Left ventricle myocardium inferior (tissue), 1 donor: Measurements from ENCODE around the gene ARHGAP35. TPM values are rescaled to one million over a fixed set of nuclear protein-coding genes. Genes with fewer than 3 reads are reported as not detected.

Experiments used
- DNase-seq: peaks from one replicate; pipeline ENCODE4 v3.0.0-alpha.2; 2020
- H3K27ac ChIP-seq: fragments of 200-600 bp; replicated peaks from 2 replicates; pipeline ENCODE4 v1.8.0; 2021
- H3K27me3 ChIP-seq: fragments of 200-600 bp; 2 replicates; pipeline ENCODE4 v1.8.0; 2021; ENCODE audit warnings: low read depth
- H3K36me3 ChIP-seq: fragments of 200-600 bp; 2 replicates; pipeline ENCODE4 v1.8.0; 2021
- H3K4me1 ChIP-seq: fragments of 200-600 bp; 2 replicates; pipeline ENCODE4 v1.8.0; 2021
- H3K4me3 ChIP-seq: fragments of 200-600 bp; 2 replicates; pipeline ENCODE4 v1.8.0; 2021; ENCODE audit warnings: mild to moderate bottlenecking, moderate library complexity
- H3K9me3 ChIP-seq: fragments of 200-600 bp; replicated peaks from 2 replicates; pipeline ENCODE4 v1.8.0; 2021
- intact Hi-C: fragments of 100-400 bp; cut with micrococcal nuclease; formaldehyde crosslinking; loops from one replicate; pipeline ENCODE4 v1.11.0; 2022
- total RNA-seq: library from RNA; stranded (reverse); fragmentation: NEBNext Ultra II Directional; extraction: Animal tissue kit (Norgen Biotek cat#: 25700); gene quantifications from one replicate; pipeline ENCODE4 v1.2.1, GENCODE V29; 2021
- TF ChIP-seq, protein P1 (sequence below): fragments of 200-600 bp; IDR thresholded peaks from 2 replicates; pipeline ENCODE4 v1.8.0; 2021; ENCODE audit warnings: antibody characterized with exemption, mild to moderate bottlenecking, borderline replicate concordance
- donor health status: DM: no; HTN: yes; CAD: no; lungs with severe emphysema.

Gene ARHGAP35
- total RNA-seq, 1 donor from 2014 or later = 75.4 TPM

DNA sequence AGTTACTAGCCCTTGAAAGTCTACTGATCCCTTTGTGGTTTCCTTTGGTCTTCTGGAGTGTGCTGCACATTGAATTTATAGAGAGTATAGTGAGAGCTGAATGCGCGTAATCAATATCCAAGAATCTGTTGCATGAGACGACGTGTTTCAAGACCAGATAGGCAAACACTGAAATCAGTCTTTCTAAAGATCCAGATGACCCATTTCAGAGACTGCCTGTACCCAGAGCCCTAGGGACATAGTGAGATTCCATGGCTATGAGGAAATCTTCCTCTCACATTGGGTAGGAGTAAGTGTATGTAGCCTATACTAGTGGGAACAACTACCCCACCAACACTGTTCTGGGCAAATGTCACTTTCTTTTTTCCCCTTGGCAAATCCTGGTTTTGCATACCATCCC lies 48.6 kb downstream of the ARHGAP35 start:
- H3K27ac ChIP-seq = peak overlapping the region; percentile 39
- H3K27me3 ChIP-seq = no peaks in the 10 kb centered on the region
- no peaks in the 10 kb centered on the region for H3K36me3 ChIP-seq
- no peak for DNase-seq
- H3K9me3 ChIP-seq = no peaks in the 10 kb centered on the region
- no peak overlapping the region for H3K4me3 ChIP-seq
- intact Hi-C loops = no loop called here
- TF ChIP-seq, protein P1, sequence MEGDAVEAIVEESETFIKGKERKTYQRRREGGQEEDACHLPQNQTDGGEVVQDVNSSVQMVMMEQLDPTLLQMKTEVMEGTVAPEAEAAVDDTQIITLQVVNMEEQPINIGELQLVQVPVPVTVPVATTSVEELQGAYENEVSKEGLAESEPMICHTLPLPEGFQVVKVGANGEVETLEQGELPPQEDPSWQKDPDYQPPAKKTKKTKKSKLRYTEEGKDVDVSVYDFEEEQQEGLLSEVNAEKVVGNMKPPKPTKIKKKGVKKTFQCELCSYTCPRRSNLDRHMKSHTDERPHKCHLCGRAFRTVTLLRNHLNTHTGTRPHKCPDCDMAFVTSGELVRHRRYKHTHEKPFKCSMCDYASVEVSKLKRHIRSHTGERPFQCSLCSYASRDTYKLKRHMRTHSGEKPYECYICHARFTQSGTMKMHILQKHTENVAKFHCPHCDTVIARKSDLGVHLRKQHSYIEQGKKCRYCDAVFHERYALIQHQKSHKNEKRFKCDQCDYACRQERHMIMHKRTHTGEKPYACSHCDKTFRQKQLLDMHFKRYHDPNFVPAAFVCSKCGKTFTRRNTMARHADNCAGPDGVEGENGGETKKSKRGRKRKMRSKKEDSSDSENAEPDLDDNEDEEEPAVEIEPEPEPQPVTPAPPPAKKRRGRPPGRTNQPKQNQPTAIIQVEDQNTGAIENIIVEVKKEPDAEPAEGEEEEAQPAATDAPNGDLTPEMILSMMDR = no peak
- peaks cover 83% of the 10 kb centered on the region for H3K4me1 ChIP-seq

Other genes starting within 250 kb of the ARHGAP35 start
- 3.7 TPM for gene PTGIR, start 235.9 kb upstream of the ARHGAP35 start, total RNA-seq
- not detected for gene GNG8, start 224.8 kb upstream of the ARHGAP35 start, total RNA-seq
- gene DACT3, start 199.8 kb upstream of the ARHGAP35 start, total RNA-seq = 18.3 TPM
- 7.9 TPM for gene PRKD2, start 143.9 kb upstream of the ARHGAP35 start, total RNA-seq
- gene FKRP, start 114.9 kb upstream of the ARHGAP35 start, total RNA-seq = 15.6 TPM
- 52.7 TPM for gene STRN4, start 114.5 kb upstream of the ARHGAP35 start, total RNA-seq
- 5.9 TPM for gene SLC1A5, start 72.4 kb upstream of the ARHGAP35 start, total RNA-seq
- gene AP2S1, start 10.2 kb upstream of the ARHGAP35 start, total RNA-seq = 87.3 TPM
- gene NPAS1, start 158.8 kb downstream of the ARHGAP35 start, total RNA-seq = not detected
- 27.1 TPM for gene TMEM160, start 187.6 kb downstream of the ARHGAP35 start, total RNA-seq